MCF 10A (cell line): ENCODE measurements around the gene SERPINB3. TPM values are rescaled to one million over a fixed set of nuclear protein-coding genes. Genes with fewer than 3 reads are reported as not detected.
"Not testable (repeated sequence)": the region's sequence is repeated elsewhere in the genome, so short reads cannot be mapped to it uniquely, and the experiment has no call there.

Experiments
- BruUV-seq: library from RNA; stranded (reverse); fragments of 400-500 nt; replicated peaks from 2 replicates; lab custom pipeline; 2021; lab: Mats Ljungman, UMichigan
- CTCF ChIA-PET: fragments of 300-600 bp; sonication (Branson Sonifier 250); formaldehyde crosslinking; extraction: SDS; loops from one replicate; lab custom pipeline; 2021; ENCODE audit warnings: antibody characterized with exemption, inconsistent platforms; lab: Yijun Ruan, JAX
- POLR2A ChIA-PET: fragments of 300-600, 350-650 bp; sonication (Branson Sonifier 250); formaldehyde crosslinking; extraction: SDS; loops from one replicate; lab custom pipeline; 2020; ENCODE audit warnings: antibody characterized with exemption, inconsistent platforms; lab: Yijun Ruan, JAX
- DNase-seq: peaks from one replicate; pipeline ENCODE4 v3.0.0-alpha.2; 2018; ENCODE audit not compliant: unreplicated experiment
- H3K27ac Mint-ChIP-seq: one replicate; pipeline ENCODE4 v1.8.0; 2022; ENCODE audit warnings: mild to moderate bottlenecking, low read depth, mixed read lengths; ENCODE audit not compliant: unreplicated experiment
- H3K27me3 Mint-ChIP-seq: one replicate; pipeline ENCODE4 v1.8.0; 2022; ENCODE audit warnings: mixed read lengths; ENCODE audit not compliant: insufficient read depth, unreplicated experiment
- H3K36me3 Mint-ChIP-seq: one replicate; pipeline ENCODE4 v1.8.0; 2022; ENCODE audit warnings: mild to moderate bottlenecking, moderate library complexity, mixed read lengths; ENCODE audit not compliant: insufficient read depth, unreplicated experiment
- H3K4me1 Mint-ChIP-seq: one replicate; pipeline ENCODE4 v1.8.0; 2022; ENCODE audit warnings: mixed read lengths; ENCODE audit not compliant: insufficient read depth, unreplicated experiment
- H3K4me3 Mint-ChIP-seq: one replicate; pipeline ENCODE4 v1.8.0; 2022; ENCODE audit warnings: mild to moderate bottlenecking, moderate library complexity, mixed read lengths; ENCODE audit not compliant: unreplicated experiment
- H3K9me3 Mint-ChIP-seq: one replicate; pipeline ENCODE4 v1.8.0; 2022; ENCODE audit warnings: mixed read lengths; ENCODE audit not compliant: unreplicated experiment
- CTCF ChIP-seq: fragments of 200-600 bp; IDR thresholded peaks from one replicate; pipeline ENCODE4 v1.8.0; 2022; ENCODE audit warnings: antibody characterized with exemption, mild to moderate bottlenecking; ENCODE audit not compliant: unreplicated experiment
- intact Hi-C: fragments of 100-400 bp; cut with micrococcal nuclease; formaldehyde crosslinking; loops from 2 replicates; pipeline ENCODE4 v1.14.1; 2022
- total RNA-seq: library from RNA; stranded (reverse); gene quantifications from 2 replicates; pipeline ENCODE4 v1.2.3, GENCODE V29; 2022

The SERPINB3 gene
- total RNA-seq, 1 experiment from 2014 or later = 0.28 TPM

GRCh38 chr18:63648241-63648640 is 13.5 kb downstream of the SERPINB3 start:
- POLR2A ChIA-PET = interaction anchor here (0.6 to 0.7 kb wide), 3 partner anchors 39 to 1148 kb away, joined by 3 read pairs; no protein-coding TSS in a partner anchor
- peaks cover 11% of the 10 kb centered on the region for H3K4me1 Mint-ChIP-seq
- H3K27ac Mint-ChIP-seq = no peak overlapping the region
- intact Hi-C loops = no loop called here
- H3K9me3 Mint-ChIP-seq = no peaks in the 10 kb centered on the region
- no peaks in the 10 kb centered on the region for H3K36me3 Mint-ChIP-seq
- H3K27me3 Mint-ChIP-seq = no peaks in the 10 kb centered on the region
- CTCF ChIA-PET = no interaction called here
- peak; percentile 62 for DNase-seq
- no peak overlapping the region for H3K4me3 Mint-ChIP-seq
- BruUV-seq = no TSS peak
- no peak for TF ChIP-seq CTCF

- no peak overlapping the region for H3K4me3 Mint-ChIP-seq
- no peak overlapping the region for H3K27ac Mint-ChIP-seq
- peaks cover 11% of the 10 kb centered on the region for H3K4me1 Mint-ChIP-seq
- DNase-seq = peak; percentile 39
- ChIA-PET POLR2A (no interaction called here), CTCF (interaction anchor here (0.7 to 1.2 kb wide), 3 partner anchors 31 to 136 kb away, joined by 3 to 5 read pairs (median 3); no protein-coding TSS in a partner anchor)
- no peaks in the 10 kb centered on the region for H3K27me3 Mint-ChIP-seq
- no peak for TF ChIP-seq CTCF
- H3K36me3 Mint-ChIP-seq = no peaks in the 10 kb centered on the region
- no TSS peak for BruUV-seq
- H3K9me3 Mint-ChIP-seq = no peaks in the 10 kb centered on the region
- intact Hi-C loops = no loop called here
Observed at GRCh38 chr18:63646936-63647335, 14.8 kb downstream of the SERPINB3 start.

- BruUV-seq, POLR2A ChIA-PET, H3K27ac Mint-ChIP-seq, H3K36me3 Mint-ChIP-seq, H3K27me3 Mint-ChIP-seq, H3K4me3 Mint-ChIP-seq, H3K9me3 Mint-ChIP-seq, intact Hi-C loops, DNase-seq, CTCF ChIA-PET: not testable (repeated sequence)
- peaks cover 19% of the 10 kb centered on the region for H3K4me1 Mint-ChIP-seq
Observed at GRCh38 chr18:63644694-63645093, 17.0 kb downstream of the SERPINB3 start.

- not testable (repeated sequence) for H3K9me3 Mint-ChIP-seq, H3K27me3 Mint-ChIP-seq
Observed at GRCh38 chr18:63644142-63644541, 17.6 kb downstream of the SERPINB3 start, which contains the start of gene SERPINB4. Gene SERPINB4 (minus strand): TSS chr18:63644256. CDS start chr18:63643577, 679 bp downstream.

GRCh38 chr18:63642668-63643356 is 18.9 kb downstream of the SERPINB3 start:
- peaks cover 11% of the 10 kb centered on the region for H3K4me1 Mint-ChIP-seq
- intact Hi-C loops, BruUV-seq, H3K4me3 Mint-ChIP-seq, H3K9me3 Mint-ChIP-seq, DNase-seq, H3K36me3 Mint-ChIP-seq, H3K27ac Mint-ChIP-seq, H3K27me3 Mint-ChIP-seq: not testable (repeated sequence)
- CTCF ChIA-PET = interaction anchor here (0.6 to 1.2 kb wide), 7 partner anchors 43 to 293 kb away, joined by 3 to 4 read pairs (median 3); no protein-coding TSS in a partner anchor
- POLR2A ChIA-PET = interaction anchor here (1.8 kb wide), 1 partner anchor 38 kb away, joined by 3 read pairs; no protein-coding TSS in a partner anchor

More at GRCh38 chr18:63644142-63644541, 17.6 kb downstream of the SERPINB3 start, which contains the start of gene SERPINB4:
- CTCF ChIA-PET = interaction anchor here (0.6 kb wide), 1 partner anchor 150 kb away, joined by 8 read pairs; no protein-coding TSS in a partner anchor
- peak; percentile 48 for DNase-seq
- H3K36me3 Mint-ChIP-seq, POLR2A ChIA-PET, H3K27ac Mint-ChIP-seq, BruUV-seq, H3K4me3 Mint-ChIP-seq, intact Hi-C loops: not testable (repeated sequence)
- peaks cover 19% of the 10 kb centered on the region for H3K4me1 Mint-ChIP-seq

- POLR2A ChIA-PET, H3K4me3 Mint-ChIP-seq: not testable (repeated sequence)
Observed at GRCh38 chr18:63641157-63641680, 20.5 kb downstream of the SERPINB3 start.

More at GRCh38 chr18:63641157-63641680, 20.5 kb downstream of the SERPINB3 start:
- H3K27me3 Mint-ChIP-seq, H3K36me3 Mint-ChIP-seq, intact Hi-C loops, H3K27ac Mint-ChIP-seq, H3K4me1 Mint-ChIP-seq, CTCF ChIA-PET, H3K9me3 Mint-ChIP-seq, BruUV-seq: not testable (repeated sequence)
- peak; percentile 25 for DNase-seq
